Measurements from ENCODE around the gene PAX7.

DNA sequence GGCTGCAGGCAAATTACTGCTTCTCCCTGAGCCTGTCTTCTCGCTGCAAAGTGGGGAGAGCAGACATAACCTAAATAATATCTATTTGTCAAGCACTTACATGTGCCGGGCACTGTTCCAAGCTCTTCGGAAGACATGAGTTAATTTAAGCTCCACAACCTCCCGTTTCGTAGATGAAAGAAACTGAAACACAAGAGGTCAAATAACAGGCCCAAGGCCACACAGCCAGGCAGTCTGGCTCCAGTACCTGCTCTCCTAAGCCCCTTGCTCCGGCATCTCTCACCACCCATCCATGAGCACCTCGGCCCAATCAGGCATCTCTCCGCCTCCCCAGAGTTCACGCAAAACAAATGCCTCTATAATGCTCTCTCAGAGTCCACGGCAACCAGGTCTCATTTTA lies 163.4 kb downstream of the PAX7 start:
- TF ChIP-seq, protein P1, sequence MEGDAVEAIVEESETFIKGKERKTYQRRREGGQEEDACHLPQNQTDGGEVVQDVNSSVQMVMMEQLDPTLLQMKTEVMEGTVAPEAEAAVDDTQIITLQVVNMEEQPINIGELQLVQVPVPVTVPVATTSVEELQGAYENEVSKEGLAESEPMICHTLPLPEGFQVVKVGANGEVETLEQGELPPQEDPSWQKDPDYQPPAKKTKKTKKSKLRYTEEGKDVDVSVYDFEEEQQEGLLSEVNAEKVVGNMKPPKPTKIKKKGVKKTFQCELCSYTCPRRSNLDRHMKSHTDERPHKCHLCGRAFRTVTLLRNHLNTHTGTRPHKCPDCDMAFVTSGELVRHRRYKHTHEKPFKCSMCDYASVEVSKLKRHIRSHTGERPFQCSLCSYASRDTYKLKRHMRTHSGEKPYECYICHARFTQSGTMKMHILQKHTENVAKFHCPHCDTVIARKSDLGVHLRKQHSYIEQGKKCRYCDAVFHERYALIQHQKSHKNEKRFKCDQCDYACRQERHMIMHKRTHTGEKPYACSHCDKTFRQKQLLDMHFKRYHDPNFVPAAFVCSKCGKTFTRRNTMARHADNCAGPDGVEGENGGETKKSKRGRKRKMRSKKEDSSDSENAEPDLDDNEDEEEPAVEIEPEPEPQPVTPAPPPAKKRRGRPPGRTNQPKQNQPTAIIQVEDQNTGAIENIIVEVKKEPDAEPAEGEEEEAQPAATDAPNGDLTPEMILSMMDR (IDR thresholded peaks at IDR 0.05), result no peak
- TF ChIP-seq POLR2A (IDR thresholded peaks at IDR 0.05) (no peak), EP300 (IDR thresholded peaks at IDR 0.05) (no peak)
